GM23338 (cell line): Measurements from ENCODE around the gene CACNA1A. TPM values are rescaled to one million over a fixed set of nuclear protein-coding genes. Genes with fewer than 3 reads are reported as not detected.

Source experiments
- ATAC-seq: fragments of 200-7000 bp; cut with Tn5 transposase; 3 replicates; pipeline ENCODE4 v1.9.1; 2020
- DNase-seq: peaks from one replicate; pipeline ENCODE4 v3.0.0-alpha.2; 2015; ENCODE audit warnings: low spot score
- H2AFZ ChIP-seq: fragments of 200-600 bp; sonication (generic); 2 replicates; pipeline ENCODE4 v1.8.0; 2016; ENCODE audit warnings: antibody characterized with exemption, mild to moderate bottlenecking, moderate library complexity
- H3F3A ChIP-seq: fragments of 200-600 bp; sonication (generic); replicated peaks from 2 replicates; pipeline ENCODE4 v1.8.0; 2017; ENCODE audit warnings: antibody characterized with exemption, mixed run types, low read depth
- H3K27ac ChIP-seq: fragments of 200-600 bp; sonication (generic); 2 replicates; pipeline ENCODE4 v1.6.1; 2016; ENCODE audit warnings: low read depth
- H3K27me3 ChIP-seq: fragments of 200-600 bp; sonication (generic); 2 replicates; pipeline ENCODE4 v1.8.0; 2016; ENCODE audit warnings: mild to moderate bottlenecking, mixed run types, moderate library complexity; ENCODE audit not compliant: insufficient read depth
- H3K36me3 ChIP-seq: fragments of 200-600 bp; sonication (generic); 2 replicates; pipeline ENCODE4 v1.8.0; 2016; ENCODE audit warnings: mild to moderate bottlenecking; ENCODE audit not compliant: insufficient read depth
- H3K4me1 ChIP-seq: fragments of 200-600 bp; sonication (generic); 2 replicates; pipeline ENCODE4 v1.8.0; 2016; ENCODE audit warnings: mild to moderate bottlenecking, moderate library complexity; ENCODE audit not compliant: insufficient read depth
- H3K4me2 ChIP-seq: fragments of 200-600 bp; sonication (generic); 2 replicates; pipeline ENCODE4 v1.7.1; 2017; ENCODE audit warnings: mixed run types
- H3K4me3 ChIP-seq: fragments of 200-600 bp; sonication (generic); 2 replicates; pipeline ENCODE4 v1.6.1; 2016; ENCODE audit warnings: mixed run types
- H3K79me2 ChIP-seq: fragments of 200-600 bp; sonication (generic); replicated peaks from 2 replicates; pipeline ENCODE4 v1.8.0; 2017; ENCODE audit warnings: mild to moderate bottlenecking; ENCODE audit not compliant: insufficient read depth
- H3K9me2 ChIP-seq: fragments of 200-600 bp; sonication (generic); 2 replicates; pipeline ENCODE4 v1.8.0; 2017; ENCODE audit not compliant: insufficient read depth
- H4K20me1 ChIP-seq: fragments of 200-600 bp; sonication (generic); replicated peaks from 2 replicates; pipeline ENCODE4 v1.8.0; 2017; ENCODE audit warnings: mild to moderate bottlenecking; ENCODE audit not compliant: insufficient read depth
- H3K27ac Mint-ChIP-seq: 2 replicates; pipeline ENCODE4 v1.8.0; 2020; ENCODE audit warnings: inconsistent platforms, mild to moderate bottlenecking, moderate library complexity, mixed read lengths
- H3K27me3 Mint-ChIP-seq: 3 replicates; pipeline ENCODE4 v1.8.0; 2022; ENCODE audit warnings: low read depth, mild to moderate bottlenecking, moderate library complexity, mixed read lengths, inconsistent platforms; ENCODE audit not compliant: insufficient read depth, poor library complexity
- H3K36me3 Mint-ChIP-seq: 3 replicates; pipeline ENCODE4 v1.8.0; 2021; ENCODE audit warnings: low read depth, mild to moderate bottlenecking, inconsistent platforms, moderate library complexity, mixed read lengths
- H3K4me1 Mint-ChIP-seq: 3 replicates; pipeline ENCODE4 v1.8.0; 2020; ENCODE audit warnings: mild to moderate bottlenecking, inconsistent platforms, mixed read lengths
- H3K4me3 Mint-ChIP-seq: 3 replicates; pipeline ENCODE4 v1.8.0; 2021; ENCODE audit warnings: moderate library complexity, mild to moderate bottlenecking, inconsistent platforms, mixed read lengths
- H3K9me3 Mint-ChIP-seq: 3 replicates; pipeline ENCODE4 v1.8.0; 2020; ENCODE audit warnings: moderate library complexity, mild to moderate bottlenecking, inconsistent platforms, mixed read lengths
- CREB1 ChIP-seq: fragments of 250-450 bp; sonication (Bioruptor Pico); IDR thresholded peaks from 2 replicates; pipeline ENCODE4 v1.5.0; 2020; ENCODE audit warnings: low read depth, mild to moderate bottlenecking, moderate library complexity
- EZH2 ChIP-seq: fragments of 200-600 bp; sonication (generic); IDR thresholded peaks from one replicate; pipeline ENCODE4 v1.8.0; 2017; ENCODE audit warnings: antibody characterized with exemption, mild to moderate bottlenecking, low read depth; ENCODE audit not compliant: unreplicated experiment
- EZH2phosphoT487 ChIP-seq: fragments of 200-600 bp; sonication (generic); IDR thresholded peaks from one replicate; pipeline ENCODE4 v1.8.1; 2018; ENCODE audit warnings: antibody characterized with exemption; ENCODE audit not compliant: unreplicated experiment
- JUNB ChIP-seq: IDR thresholded peaks from one replicate; pipeline ENCODE4 v1.6.1; 2016; ENCODE audit warnings: antibody characterized with exemption; ENCODE audit not compliant: unreplicated experiment
- NANOG ChIP-seq: IDR thresholded peaks from 2 replicates; pipeline ENCODE4 v1.6.1; 2016; ENCODE audit warnings: antibody characterized with exemption, borderline replicate concordance
- POLR2AphosphoS5 ChIP-seq: IDR thresholded peaks from 2 replicates; pipeline ENCODE4 v1.6.1; 2016; ENCODE audit warnings: antibody characterized with exemption, low read depth
- ZNF331 ChIP-seq: fragments of 250-450 bp; sonication (Bioruptor Pico); IDR thresholded peaks from 2 replicates; pipeline ENCODE4 v1.5.0; 2020; ENCODE audit warnings: low read depth, mild to moderate bottlenecking, moderate library complexity
- polyA plus RNA-seq: library from polyadenylated mRNA; unstranded; fragments of >200 nt; fragmentation: Nextera tagmentation; extraction: Ambion mirVana; gene quantifications from 2 replicates; pipeline ENCODE4 v1.2.1, GENCODE V29; 2016
- total RNA-seq: library from RNA; depleted of rRNA; stranded (reverse); fragments of >200 nt; shearing (Covaris generic); gene quantifications from 2 replicates; pipeline ENCODE4 v1.2.3, GENCODE V29; 2014
- TF ChIP-seq, protein P1 (sequence below): fragments of 250-450 bp; sonication (Bioruptor Pico); IDR thresholded peaks from 2 replicates; pipeline ENCODE4 v1.5.0; 2020; ENCODE audit warnings: mild to moderate bottlenecking, moderate library complexity
- TF ChIP-seq, protein P2 (sequence below): IDR thresholded peaks from 2 replicates; pipeline ENCODE4 v1.6.1; 2016; ENCODE audit warnings: antibody characterized with exemption
- TF ChIP-seq, protein P3 (sequence below): IDR thresholded peaks from one replicate; pipeline ENCODE4 v1.6.1; 2018; ENCODE audit warnings: antibody characterized with exemption; ENCODE audit not compliant: unreplicated experiment
- TF ChIP-seq, protein P4 (sequence below), 2 experiments: fragments of 200-600 bp in 1 of 2; sonication (generic) in 1 of 2; conservative IDR thresholded peaks; 2 replicates each; pipeline versions ENCODE4 v1.5.1 to v1.6.1; 2016 to 2017; ENCODE audit warnings: antibody characterized with exemption in 2 of 2, low read depth in 2 of 2, mild to moderate bottlenecking in 2 of 2, moderate library complexity in 1 of 2

The CACNA1A gene
- total and polyA plus RNA-seq, 2 experiments from 2014 or later, result 7.4 to 20.3 TPM

DNA sequence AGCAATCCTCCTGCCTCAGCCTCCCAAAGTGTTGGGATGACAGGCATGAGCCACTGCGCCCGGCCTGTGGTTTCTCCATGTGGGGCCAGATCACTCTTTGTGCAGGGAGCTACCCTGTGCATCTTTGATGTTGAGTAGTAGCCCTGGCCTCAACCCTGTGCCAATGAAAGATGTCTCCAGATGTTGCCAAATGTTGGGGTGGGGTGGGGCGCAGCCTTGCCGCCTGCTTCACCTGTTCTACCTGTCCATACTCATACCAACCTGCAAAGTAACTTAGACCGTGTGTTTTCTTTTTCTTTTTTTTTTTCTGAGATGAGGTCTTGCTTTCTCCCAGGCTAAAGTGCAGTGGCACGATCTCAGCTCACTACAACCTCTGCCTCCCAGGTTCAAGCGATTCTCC, 335.1 kb downstream of the CACNA1A start (continued):
- TF ChIP-seq, protein P1, sequence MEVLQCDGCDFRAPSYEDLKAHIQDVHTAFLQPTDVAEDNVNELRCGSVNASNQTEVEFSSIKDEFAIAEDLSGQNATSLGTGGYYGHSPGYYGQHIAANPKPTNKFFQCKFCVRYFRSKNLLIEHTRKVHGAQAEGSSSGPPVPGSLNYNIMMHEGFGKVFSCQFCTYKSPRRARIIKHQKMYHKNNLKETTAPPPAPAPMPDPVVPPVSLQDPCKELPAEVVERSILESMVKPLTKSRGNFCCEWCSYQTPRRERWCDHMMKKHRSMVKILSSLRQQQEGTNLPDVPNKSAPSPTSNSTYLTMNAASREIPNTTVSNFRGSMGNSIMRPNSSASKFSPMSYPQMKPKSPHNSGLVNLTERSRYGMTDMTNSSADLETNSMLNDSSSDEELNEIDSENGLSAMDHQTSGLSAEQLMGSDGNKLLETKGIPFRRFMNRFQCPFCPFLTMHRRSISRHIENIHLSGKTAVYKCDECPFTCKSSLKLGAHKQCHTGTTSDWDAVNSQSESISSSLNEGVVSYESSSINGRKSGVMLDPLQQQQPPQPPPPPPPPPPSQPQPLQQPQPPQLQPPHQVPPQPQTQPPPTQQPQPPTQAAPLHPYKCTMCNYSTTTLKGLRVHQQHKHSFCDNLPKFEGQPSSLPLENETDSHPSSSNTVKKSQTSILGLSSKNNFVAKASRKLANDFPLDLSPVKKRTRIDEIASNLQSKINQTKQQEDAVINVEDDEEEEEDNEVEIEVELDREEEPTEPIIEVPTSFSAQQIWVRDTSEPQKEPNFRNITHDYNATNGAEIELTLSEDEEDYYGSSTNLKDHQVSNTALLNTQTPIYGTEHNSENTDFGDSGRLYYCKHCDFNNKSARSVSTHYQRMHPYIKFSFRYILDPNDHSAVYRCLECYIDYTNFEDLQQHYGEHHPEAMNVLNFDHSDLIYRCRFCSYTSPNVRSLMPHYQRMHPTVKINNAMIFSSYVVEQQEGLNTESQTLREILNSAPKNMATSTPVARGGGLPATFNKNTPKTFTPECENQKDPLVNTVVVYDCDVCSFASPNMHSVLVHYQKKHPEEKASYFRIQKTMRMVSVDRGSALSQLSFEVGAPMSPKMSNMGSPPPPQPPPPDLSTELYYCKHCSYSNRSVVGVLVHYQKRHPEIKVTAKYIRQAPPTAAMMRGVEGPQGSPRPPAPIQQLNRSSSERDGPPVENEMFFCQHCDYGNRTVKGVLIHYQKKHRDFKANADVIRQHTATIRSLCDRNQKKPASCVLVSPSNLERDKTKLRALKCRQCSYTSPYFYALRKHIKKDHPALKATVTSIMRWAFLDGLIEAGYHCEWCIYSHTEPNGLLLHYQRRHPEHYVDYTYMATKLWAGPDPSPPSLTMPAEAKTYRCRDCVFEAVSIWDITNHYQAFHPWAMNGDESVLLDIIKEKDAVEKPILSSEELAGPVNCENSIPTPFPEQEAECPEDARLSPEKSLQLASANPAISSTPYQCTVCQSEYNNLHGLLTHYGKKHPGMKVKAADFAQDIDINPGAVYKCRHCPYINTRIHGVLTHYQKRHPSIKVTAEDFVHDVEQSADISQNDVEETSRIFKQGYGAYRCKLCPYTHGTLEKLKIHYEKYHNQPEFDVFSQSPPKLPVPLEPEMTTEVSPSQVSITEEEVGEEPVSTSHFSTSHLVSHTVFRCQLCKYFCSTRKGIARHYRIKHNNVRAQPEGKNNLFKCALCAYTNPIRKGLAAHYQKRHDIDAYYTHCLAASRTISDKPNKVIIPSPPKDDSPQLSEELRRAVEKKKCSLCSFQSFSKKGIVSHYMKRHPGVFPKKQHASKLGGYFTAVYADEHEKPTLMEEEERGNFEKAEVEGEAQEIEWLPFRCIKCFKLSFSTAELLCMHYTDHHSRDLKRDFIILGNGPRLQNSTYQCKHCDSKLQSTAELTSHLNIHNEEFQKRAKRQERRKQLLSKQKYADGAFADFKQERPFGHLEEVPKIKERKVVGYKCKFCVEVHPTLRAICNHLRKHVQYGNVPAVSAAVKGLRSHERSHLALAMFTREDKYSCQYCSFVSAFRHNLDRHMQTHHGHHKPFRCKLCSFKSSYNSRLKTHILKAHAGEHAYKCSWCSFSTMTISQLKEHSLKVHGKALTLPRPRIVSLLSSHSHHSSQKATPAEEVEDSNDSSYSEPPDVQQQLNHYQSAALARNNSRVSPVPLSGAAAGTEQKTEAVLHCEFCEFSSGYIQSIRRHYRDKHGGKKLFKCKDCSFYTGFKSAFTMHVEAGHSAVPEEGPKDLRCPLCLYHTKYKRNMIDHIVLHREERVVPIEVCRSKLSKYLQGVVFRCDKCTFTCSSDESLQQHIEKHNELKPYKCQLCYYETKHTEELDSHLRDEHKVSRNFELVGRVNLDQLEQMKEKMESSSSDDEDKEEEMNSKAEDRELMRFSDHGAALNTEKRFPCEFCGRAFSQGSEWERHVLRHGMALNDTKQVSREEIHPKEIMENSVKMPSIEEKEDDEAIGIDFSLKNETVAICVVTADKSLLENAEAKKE (CRISPR knock-in tag), result no peak

DNA sequence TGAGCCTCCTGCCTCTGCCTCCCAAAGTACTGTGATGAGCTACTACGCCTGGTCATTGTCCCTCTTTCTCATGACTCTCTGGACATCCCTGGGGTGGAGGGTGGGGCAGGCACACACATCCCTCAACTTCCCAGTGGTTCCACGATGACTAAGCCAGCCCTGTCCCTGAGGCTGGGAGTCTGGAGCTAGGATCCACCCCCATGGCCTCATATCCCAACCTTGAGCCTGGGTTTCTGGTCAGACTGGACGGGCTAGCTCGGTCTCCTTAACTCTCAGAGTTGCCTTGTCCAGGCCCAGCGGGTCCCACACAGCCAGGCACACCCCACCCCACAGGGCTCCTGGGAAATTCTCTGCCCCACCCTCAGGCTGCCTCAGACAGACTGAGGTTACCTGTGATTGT, 336.5 kb downstream of the CACNA1A start:
- ATAC-seq (no peak), DNase-seq (no peak)
- Mint-ChIP-seq H3K27me3 (peaks cover 5% of the 10 kb centered on the region), H3K4me3 (no peak overlapping the region), H3K27ac (no peak overlapping the region), H3K4me1 (peaks cover 39% of the 10 kb centered on the region), H3K9me3 (peaks cover 3% of the 10 kb centered on the region; the same call in 1 of the 3 replicates), H3K36me3 (peaks cover 19% of the 10 kb centered on the region)
- Histone ChIP-seq H3K36me3 (no peaks in the 10 kb centered on the region), H3K27ac (no peak overlapping the region), H3F3A (peaks cover 29% of the 10 kb centered on the region), H4K20me1 (no peaks in the 10 kb centered on the region), H3K4me2 (no peak overlapping the region), H3K4me1 (peaks cover 45% of the 10 kb centered on the region), H3K9me2 (no peaks in the 10 kb centered on the region), H3K27me3 (no peaks in the 10 kb centered on the region), H2AFZ (no peak overlapping the region), H3K79me2 (peaks cover 10% of the 10 kb centered on the region), H3K4me3 (no peak overlapping the region)
- TF ChIP-seq, protein P2, sequence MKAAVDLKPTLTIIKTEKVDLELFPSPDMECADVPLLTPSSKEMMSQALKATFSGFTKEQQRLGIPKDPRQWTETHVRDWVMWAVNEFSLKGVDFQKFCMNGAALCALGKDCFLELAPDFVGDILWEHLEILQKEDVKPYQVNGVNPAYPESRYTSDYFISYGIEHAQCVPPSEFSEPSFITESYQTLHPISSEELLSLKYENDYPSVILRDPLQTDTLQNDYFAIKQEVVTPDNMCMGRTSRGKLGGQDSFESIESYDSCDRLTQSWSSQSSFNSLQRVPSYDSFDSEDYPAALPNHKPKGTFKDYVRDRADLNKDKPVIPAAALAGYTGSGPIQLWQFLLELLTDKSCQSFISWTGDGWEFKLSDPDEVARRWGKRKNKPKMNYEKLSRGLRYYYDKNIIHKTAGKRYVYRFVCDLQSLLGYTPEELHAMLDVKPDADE, result no peak
- TF ChIP-seq NANOG (no peak), EZH2phosphoT487 (no peak), CREB1 (CRISPR knock-in tag) (no peak), ZNF331 (CRISPR knock-in tag) (no peak), EZH2 (no peak), POLR2AphosphoS5 (no peak), JUNB (no peak)
- TF ChIP-seq, protein P3, sequence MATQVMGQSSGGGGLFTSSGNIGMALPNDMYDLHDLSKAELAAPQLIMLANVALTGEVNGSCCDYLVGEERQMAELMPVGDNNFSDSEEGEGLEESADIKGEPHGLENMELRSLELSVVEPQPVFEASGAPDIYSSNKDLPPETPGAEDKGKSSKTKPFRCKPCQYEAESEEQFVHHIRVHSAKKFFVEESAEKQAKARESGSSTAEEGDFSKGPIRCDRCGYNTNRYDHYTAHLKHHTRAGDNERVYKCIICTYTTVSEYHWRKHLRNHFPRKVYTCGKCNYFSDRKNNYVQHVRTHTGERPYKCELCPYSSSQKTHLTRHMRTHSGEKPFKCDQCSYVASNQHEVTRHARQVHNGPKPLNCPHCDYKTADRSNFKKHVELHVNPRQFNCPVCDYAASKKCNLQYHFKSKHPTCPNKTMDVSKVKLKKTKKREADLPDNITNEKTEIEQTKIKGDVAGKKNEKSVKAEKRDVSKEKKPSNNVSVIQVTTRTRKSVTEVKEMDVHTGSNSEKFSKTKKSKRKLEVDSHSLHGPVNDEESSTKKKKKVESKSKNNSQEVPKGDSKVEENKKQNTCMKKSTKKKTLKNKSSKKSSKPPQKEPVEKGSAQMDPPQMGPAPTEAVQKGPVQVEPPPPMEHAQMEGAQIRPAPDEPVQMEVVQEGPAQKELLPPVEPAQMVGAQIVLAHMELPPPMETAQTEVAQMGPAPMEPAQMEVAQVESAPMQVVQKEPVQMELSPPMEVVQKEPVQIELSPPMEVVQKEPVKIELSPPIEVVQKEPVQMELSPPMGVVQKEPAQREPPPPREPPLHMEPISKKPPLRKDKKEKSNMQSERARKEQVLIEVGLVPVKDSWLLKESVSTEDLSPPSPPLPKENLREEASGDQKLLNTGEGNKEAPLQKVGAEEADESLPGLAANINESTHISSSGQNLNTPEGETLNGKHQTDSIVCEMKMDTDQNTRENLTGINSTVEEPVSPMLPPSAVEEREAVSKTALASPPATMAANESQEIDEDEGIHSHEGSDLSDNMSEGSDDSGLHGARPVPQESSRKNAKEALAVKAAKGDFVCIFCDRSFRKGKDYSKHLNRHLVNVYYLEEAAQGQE, result no peak
- TF ChIP-seq, protein P4, sequence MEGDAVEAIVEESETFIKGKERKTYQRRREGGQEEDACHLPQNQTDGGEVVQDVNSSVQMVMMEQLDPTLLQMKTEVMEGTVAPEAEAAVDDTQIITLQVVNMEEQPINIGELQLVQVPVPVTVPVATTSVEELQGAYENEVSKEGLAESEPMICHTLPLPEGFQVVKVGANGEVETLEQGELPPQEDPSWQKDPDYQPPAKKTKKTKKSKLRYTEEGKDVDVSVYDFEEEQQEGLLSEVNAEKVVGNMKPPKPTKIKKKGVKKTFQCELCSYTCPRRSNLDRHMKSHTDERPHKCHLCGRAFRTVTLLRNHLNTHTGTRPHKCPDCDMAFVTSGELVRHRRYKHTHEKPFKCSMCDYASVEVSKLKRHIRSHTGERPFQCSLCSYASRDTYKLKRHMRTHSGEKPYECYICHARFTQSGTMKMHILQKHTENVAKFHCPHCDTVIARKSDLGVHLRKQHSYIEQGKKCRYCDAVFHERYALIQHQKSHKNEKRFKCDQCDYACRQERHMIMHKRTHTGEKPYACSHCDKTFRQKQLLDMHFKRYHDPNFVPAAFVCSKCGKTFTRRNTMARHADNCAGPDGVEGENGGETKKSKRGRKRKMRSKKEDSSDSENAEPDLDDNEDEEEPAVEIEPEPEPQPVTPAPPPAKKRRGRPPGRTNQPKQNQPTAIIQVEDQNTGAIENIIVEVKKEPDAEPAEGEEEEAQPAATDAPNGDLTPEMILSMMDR (conservative IDR thresholded peaks at IDR 0.05; ENCODE audit: low read depth in 2 of 2), result no peak
